ENCODE results near the gene NT5C2.

Gene NT5C2

DNA sequence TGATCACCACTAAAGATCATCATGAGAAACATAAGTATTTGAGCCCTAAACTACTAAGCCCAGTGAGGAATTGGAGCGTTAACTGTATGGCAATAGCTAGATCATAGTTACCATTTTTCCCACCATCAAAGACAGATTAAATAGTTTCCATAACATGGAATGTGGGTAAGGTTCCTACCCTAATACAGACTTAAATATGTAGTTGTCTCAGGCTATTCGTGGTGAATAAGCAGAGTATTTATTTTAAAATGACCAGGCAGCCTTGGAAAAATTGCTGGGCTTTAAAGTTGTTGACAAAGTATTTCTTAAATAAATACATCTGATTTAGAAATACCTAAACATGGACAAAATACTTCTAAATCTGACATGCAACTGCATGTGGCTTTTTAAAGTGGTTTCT is 106.8 kb downstream of the NT5C2 start:
- no peak overlapping the region for H3K4me3 ChIP-seq (ENCODE audit: low read length)
- TF ChIP-seq EZH2phosphoT487 (IDR thresholded peaks at IDR 0.05; ENCODE audit: low read length), result no peak
- TF ChIP-seq, protein P1, sequence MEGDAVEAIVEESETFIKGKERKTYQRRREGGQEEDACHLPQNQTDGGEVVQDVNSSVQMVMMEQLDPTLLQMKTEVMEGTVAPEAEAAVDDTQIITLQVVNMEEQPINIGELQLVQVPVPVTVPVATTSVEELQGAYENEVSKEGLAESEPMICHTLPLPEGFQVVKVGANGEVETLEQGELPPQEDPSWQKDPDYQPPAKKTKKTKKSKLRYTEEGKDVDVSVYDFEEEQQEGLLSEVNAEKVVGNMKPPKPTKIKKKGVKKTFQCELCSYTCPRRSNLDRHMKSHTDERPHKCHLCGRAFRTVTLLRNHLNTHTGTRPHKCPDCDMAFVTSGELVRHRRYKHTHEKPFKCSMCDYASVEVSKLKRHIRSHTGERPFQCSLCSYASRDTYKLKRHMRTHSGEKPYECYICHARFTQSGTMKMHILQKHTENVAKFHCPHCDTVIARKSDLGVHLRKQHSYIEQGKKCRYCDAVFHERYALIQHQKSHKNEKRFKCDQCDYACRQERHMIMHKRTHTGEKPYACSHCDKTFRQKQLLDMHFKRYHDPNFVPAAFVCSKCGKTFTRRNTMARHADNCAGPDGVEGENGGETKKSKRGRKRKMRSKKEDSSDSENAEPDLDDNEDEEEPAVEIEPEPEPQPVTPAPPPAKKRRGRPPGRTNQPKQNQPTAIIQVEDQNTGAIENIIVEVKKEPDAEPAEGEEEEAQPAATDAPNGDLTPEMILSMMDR (IDR thresholded peaks at IDR 0.05; ENCODE audit: low read length), result no peak
- no peak for TF ChIP-seq EZH2 (optimal IDR thresholded peaks at IDR 0.05; ENCODE audit: low read depth, low read length)
- no peak overlapping the region for H3K27ac ChIP-seq (ENCODE audit: low read length)
- no peaks in the 10 kb centered on the region for H3K79me2 ChIP-seq (ENCODE audit: low read length)
- no peaks in the 10 kb centered on the region for H3K9me3 ChIP-seq (replicated peaks; ENCODE audit: insufficient read depth, low read length)
- H3K36me3 ChIP-seq (replicated peaks; ENCODE audit: insufficient read depth, low read length), result no peaks in the 10 kb centered on the region
- no peaks in the 10 kb centered on the region for H3K4me1 ChIP-seq (ENCODE audit: low read length)
- no peaks in the 10 kb centered on the region for H3K9me2 ChIP-seq (replicated peaks; ENCODE audit: insufficient read depth, low read length)
- no peak for DNase-seq
- no peaks in the 10 kb centered on the region for H3K27me3 ChIP-seq (replicated peaks; ENCODE audit: insufficient read depth, low read length)
- no peaks in the 10 kb centered on the region for H3F3A ChIP-seq (ENCODE audit: insufficient read depth, low read length)
- H3K4me2 ChIP-seq (ENCODE audit: low read depth, low read length), result no peak overlapping the region
- H4K20me1 ChIP-seq (ENCODE audit: insufficient read depth, low read length), result no peaks in the 10 kb centered on the region
- no peak overlapping the region for H2AFZ ChIP-seq (ENCODE audit: low read length)
- no peak overlapping the region for H3K9ac ChIP-seq (ENCODE audit: low read length)

DNA sequence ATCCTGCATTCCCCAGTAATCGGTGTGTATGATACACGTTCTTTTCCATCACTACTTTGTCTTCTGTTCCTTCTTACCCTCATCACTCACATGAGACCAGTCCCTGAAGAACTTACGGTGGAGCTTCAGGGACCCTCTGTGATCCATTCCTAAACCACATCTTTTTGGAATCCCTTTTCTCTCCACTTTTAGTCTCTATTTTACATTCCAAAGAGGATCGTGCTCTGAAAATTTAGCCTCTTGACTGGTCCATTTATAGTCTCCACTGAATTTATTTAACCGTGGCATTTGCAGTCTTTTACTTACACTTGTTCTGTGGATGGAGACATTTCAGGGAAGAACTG is 109.1 kb downstream of the NT5C2 start:
- Histone ChIP-seq H4K20me1 (ENCODE audit: insufficient read depth, low read length) (no peaks in the 10 kb centered on the region), H3K27me3 (replicated peaks; ENCODE audit: insufficient read depth, low read length) (no peaks in the 10 kb centered on the region), H3K4me2 (ENCODE audit: low read depth, low read length) (no peak overlapping the region), H3K36me3 (replicated peaks; ENCODE audit: insufficient read depth, low read length) (no peaks in the 10 kb centered on the region), H3K27ac (ENCODE audit: low read length) (no peak overlapping the region), H3K9me3 (replicated peaks; ENCODE audit: insufficient read depth, low read length) (no peaks in the 10 kb centered on the region), H2AFZ (ENCODE audit: low read length) (no peak overlapping the region), H3K4me3 (ENCODE audit: low read length) (no peak overlapping the region), H3K9me2 (replicated peaks; ENCODE audit: insufficient read depth, low read length) (no peaks in the 10 kb centered on the region), H3F3A (ENCODE audit: insufficient read depth, low read length) (no peaks in the 10 kb centered on the region), H3K9ac (ENCODE audit: low read length) (no peak overlapping the region), H3K4me1 (ENCODE audit: low read length) (no peaks in the 10 kb centered on the region), H3K79me2 (ENCODE audit: low read length) (no peaks in the 10 kb centered on the region)
- no peak for DNase-seq
- TF ChIP-seq, protein P1 (IDR thresholded peaks at IDR 0.05; ENCODE audit: low read length), result no peak
- TF ChIP-seq EZH2phosphoT487 (IDR thresholded peaks at IDR 0.05; ENCODE audit: low read length) (no peak), EZH2 (optimal IDR thresholded peaks at IDR 0.05; ENCODE audit: low read depth, low read length) (no peak)

DNA sequence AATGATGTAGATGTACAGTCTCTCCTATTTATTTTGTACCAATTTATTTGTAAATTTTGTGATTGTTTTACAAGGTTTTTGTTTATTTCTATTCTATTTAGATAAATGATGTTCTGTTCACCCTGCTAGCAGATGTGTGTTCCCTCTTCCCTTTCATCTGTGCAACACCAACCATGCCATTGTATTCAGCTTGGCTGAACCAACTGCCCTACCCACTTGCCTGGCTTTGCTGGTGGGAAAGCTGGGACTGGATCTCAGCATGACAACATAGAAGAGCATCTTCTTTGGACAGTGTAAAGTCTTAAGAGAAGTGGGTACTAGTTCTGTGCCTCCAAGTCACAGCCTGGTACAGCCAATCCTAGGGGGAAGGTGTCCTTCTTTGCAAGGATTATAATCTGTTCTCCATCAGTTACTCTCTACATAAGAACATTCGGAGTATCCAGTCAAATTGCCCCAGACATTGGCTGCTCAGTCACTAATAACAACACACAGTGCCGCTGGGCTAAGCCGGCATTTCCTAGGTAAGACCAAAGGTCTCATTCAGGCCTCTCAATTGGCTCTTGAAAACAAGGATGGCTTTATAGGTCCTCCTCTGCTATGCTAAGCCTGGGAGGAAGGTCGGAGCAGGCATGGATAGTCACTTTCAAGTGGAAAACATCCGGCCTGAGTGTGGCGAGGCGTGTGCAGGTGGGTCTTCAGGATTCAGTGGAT is 109.7 kb downstream of the NT5C2 start:
- Histone ChIP-seq H3K4me1 (ENCODE audit: low read length) (no peaks in the 10 kb centered on the region), H3K79me2 (ENCODE audit: low read length) (no peaks in the 10 kb centered on the region), H2AFZ (ENCODE audit: low read length) (no peak overlapping the region), H3K9me3 (replicated peaks; ENCODE audit: insufficient read depth, low read length) (no peaks in the 10 kb centered on the region), H3K36me3 (replicated peaks; ENCODE audit: insufficient read depth, low read length) (no peaks in the 10 kb centered on the region), H3F3A (ENCODE audit: insufficient read depth, low read length) (no peaks in the 10 kb centered on the region), H3K27ac (ENCODE audit: low read length) (no peak overlapping the region), H3K9me2 (replicated peaks; ENCODE audit: insufficient read depth, low read length) (no peaks in the 10 kb centered on the region), H3K4me2 (ENCODE audit: low read depth, low read length) (no peak overlapping the region), H3K27me3 (replicated peaks; ENCODE audit: insufficient read depth, low read length) (no peaks in the 10 kb centered on the region), H4K20me1 (ENCODE audit: insufficient read depth, low read length) (no peaks in the 10 kb centered on the region), H3K4me3 (ENCODE audit: low read length) (no peak overlapping the region), H3K9ac (ENCODE audit: low read length) (no peak overlapping the region)
- no peak for DNase-seq
- no peak for TF ChIP-seq EZH2 (optimal IDR thresholded peaks at IDR 0.05; ENCODE audit: low read depth, low read length)
- no peak for TF ChIP-seq EZH2phosphoT487 (IDR thresholded peaks at IDR 0.05; ENCODE audit: low read length)
- TF ChIP-seq, protein P1 (IDR thresholded peaks at IDR 0.05; ENCODE audit: low read length), result no peak
